Colonic mucosa (tissue), 4 donors: ENCODE measurements around the gene CDC20. TPM values are rescaled to one million over a fixed set of nuclear protein-coding genes. Genes with fewer than 3 reads are reported as not detected.

Experiments used
- DNase-seq: peaks from one replicate; pipeline ENCODE4 v3.0.0-alpha.2; 2020
- H3K27ac ChIP-seq: fragments of 200-600 bp; one replicate; pipeline ENCODE4 v1.8.0; 2021
- H3K27me3 ChIP-seq: fragments of 200-600 bp; one replicate; pipeline ENCODE4 v1.8.0; 2021
- H3K36me3 ChIP-seq: fragments of 200-600 bp; one replicate; pipeline ENCODE4 v1.8.0; 2021
- H3K4me1 ChIP-seq: fragments of 200-600 bp; one replicate; pipeline ENCODE4 v1.8.0; 2021; ENCODE audit warnings: mild to moderate bottlenecking
- H3K4me3 ChIP-seq: fragments of 200-600 bp; one replicate; pipeline ENCODE4 v1.8.0; 2021
- H3K9ac ChIP-seq, 2 donors: one replicate each; pipeline ENCODE4 v1.7.0; 2013; ENCODE audit warnings: control low read depth in 2 of 2, low read depth in 2 of 2, low read length in 2 of 2
- H3K9me3 ChIP-seq: fragments of 200-600 bp; one replicate; pipeline ENCODE4 v1.8.0; 2021
- intact Hi-C: fragments of 100-400 bp; cut with DNase I; formaldehyde crosslinking; loops from one replicate; pipeline ENCODE4 v1.14.1; 2022
- total RNA-seq, 2 donors: library from RNA; stranded (reverse); fragmentation: NEBNext Ultra II Directional in 1 of 2; extraction: Animal tissue kit (Norgen Biotek cat#: 25700) in 1 of 2; gene quantifications; one replicate each; pipeline ENCODE4 v1.2.1, GENCODE V29; 2021
- TF ChIP-seq, protein P1 (sequence below): fragments of 200-600 bp; IDR thresholded peaks from one replicate; pipeline ENCODE4 v1.8.0; 2022; ENCODE audit warnings: antibody characterized with exemption, mild to moderate bottlenecking
- donor health status: healthy.
- donor health status: DM: no; HTN: no; CAD: no.
- donor health status: DM: no; HTN: no; CAD: no.

The CDC20 gene
- total RNA-seq, 2 donors from 2014 or later: 42.6 to 201 TPM

DNA sequence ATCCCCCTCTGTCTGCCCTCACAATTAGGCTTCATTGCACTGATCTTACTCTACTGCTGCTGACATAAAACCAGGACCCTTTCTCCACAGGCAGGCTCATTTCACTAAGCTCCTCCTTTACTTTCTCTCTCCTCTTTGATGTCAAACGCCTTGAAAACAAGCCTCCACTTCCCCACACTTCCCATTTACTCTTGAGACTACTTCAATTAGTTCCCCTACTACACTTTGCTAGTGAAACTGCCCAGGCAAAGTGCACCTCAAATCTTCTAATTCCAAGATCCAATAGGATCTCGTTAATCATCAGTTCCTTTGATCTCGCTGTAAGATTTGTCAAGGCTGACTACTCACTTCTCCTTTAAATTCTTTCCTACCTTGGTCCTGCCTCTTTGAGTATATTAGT lies 5.9 kb upstream of the CDC20 start:
- intact Hi-C loops: no loop called here
- TF ChIP-seq, protein P1, sequence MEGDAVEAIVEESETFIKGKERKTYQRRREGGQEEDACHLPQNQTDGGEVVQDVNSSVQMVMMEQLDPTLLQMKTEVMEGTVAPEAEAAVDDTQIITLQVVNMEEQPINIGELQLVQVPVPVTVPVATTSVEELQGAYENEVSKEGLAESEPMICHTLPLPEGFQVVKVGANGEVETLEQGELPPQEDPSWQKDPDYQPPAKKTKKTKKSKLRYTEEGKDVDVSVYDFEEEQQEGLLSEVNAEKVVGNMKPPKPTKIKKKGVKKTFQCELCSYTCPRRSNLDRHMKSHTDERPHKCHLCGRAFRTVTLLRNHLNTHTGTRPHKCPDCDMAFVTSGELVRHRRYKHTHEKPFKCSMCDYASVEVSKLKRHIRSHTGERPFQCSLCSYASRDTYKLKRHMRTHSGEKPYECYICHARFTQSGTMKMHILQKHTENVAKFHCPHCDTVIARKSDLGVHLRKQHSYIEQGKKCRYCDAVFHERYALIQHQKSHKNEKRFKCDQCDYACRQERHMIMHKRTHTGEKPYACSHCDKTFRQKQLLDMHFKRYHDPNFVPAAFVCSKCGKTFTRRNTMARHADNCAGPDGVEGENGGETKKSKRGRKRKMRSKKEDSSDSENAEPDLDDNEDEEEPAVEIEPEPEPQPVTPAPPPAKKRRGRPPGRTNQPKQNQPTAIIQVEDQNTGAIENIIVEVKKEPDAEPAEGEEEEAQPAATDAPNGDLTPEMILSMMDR: no peak

GRCh38 chr1:43354471-43354870 lies 4.3 kb upstream of the CDC20 start:
- no peak overlapping the region for H3K27ac ChIP-seq

More for the DNA sequence above, 5.9 kb upstream of the CDC20 start:
- Histone ChIP-seq H3K9me3 (no peaks in the 10 kb centered on the region), H3K4me1 (no peaks in the 10 kb centered on the region), H3K9ac (no peak overlapping the region), H3K4me3 (no peak overlapping the region), H3K36me3 (no peaks in the 10 kb centered on the region), H3K27me3 (no peaks in the 10 kb centered on the region), H3K27ac (no peak overlapping the region)
- DNase-seq: no peak

DNA sequence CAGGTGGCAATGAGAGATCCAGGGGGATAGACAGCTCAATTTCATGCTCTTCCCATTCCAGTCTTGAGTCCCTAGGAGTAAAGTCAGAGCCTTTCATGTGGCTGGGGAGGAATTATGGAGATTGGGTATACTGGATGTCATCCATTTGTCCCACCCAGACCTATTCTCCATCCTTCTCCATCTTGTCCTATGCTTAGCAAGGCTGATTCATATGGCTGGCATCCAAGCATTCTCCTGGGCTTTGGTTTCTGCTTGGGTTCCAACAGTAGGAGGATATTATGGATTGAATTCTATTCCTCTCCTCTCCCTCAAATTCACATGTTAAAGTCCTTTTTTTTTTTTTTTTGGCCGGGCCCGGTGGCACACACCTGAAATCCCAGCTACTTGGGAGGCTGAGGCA lies 3.8 kb upstream of the CDC20 start:
- intact Hi-C loops: no loop called here
- Histone ChIP-seq H3K9me3 (no peaks in the 10 kb centered on the region), H3K36me3 (no peaks in the 10 kb centered on the region), H3K9ac (no peak overlapping the region), H3K27ac (no peak overlapping the region), H3K4me3 (no peak overlapping the region), H3K27me3 (no peaks in the 10 kb centered on the region), H3K4me1 (peaks cover 5% of the 10 kb centered on the region)
- TF ChIP-seq, protein P1: no peak
- DNase-seq: no peak

More at GRCh38 chr1:43354471-43354870, 4.3 kb upstream of the CDC20 start:
- peaks cover 5% of the 10 kb centered on the region for H3K4me1 ChIP-seq
- H3K4me3 ChIP-seq: no peak overlapping the region
- H3K9me3 ChIP-seq: no peaks in the 10 kb centered on the region
- H3K27me3 ChIP-seq: no peaks in the 10 kb centered on the region
- TF ChIP-seq, protein P1: no peak
- intact Hi-C loops: no loop called here
- DNase-seq: no peak
- H3K9ac ChIP-seq: no peak overlapping the region
- H3K36me3 ChIP-seq: no peaks in the 10 kb centered on the region

GRCh38 chr1:43357251-43357650 lies 1.5 kb upstream of the CDC20 start:
- peak overlapping the region; percentile 98 for H3K27ac ChIP-seq
- H3K4me3 ChIP-seq: no peak overlapping the region
- no peak overlapping the region for H3K9ac ChIP-seq
- no peaks in the 10 kb centered on the region for H3K27me3 ChIP-seq
- DNase-seq: no peak
- H3K36me3 ChIP-seq: no peaks in the 10 kb centered on the region
- no peaks in the 10 kb centered on the region for H3K9me3 ChIP-seq
- TF ChIP-seq, protein P1: no peak
- intact Hi-C loops: no loop called here
- H3K4me1 ChIP-seq: peaks cover 5% of the 10 kb centered on the region

DNA sequence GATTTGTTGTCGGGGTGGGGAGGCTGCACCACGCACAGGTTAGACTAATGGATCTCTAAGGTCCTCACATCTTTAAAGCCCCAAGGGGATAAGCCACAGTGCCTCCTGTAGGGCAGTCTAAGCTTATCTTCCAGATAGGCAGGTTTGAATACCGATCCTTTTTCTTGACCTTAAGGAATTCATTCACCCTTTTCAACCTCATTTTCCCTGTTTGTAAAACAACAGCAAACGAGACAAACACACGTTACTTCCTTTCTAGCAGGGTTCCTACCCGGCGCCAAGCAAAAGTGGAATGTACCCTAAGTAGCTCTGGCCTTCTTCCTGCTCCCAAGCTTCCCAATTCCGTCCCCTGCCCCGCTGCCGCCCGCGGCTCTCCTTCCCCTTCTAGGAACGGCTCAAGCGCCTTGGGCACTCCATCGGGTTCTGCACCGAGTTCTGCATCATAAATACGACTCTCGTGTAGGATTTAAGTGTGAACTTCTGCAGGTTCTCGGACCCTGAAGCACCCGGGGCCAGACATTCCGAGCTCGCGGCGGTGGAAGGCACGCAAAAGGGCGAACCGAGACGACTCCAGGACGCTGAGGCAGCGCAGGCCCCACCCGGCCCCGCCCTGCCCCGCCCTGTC lies 548 bp upstream of the CDC20 start:
- DNase-seq: peak; percentile 65
- Histone ChIP-seq H3K9me3 (no peaks in the 10 kb centered on the region), H3K27me3 (no peaks in the 10 kb centered on the region), H3K9ac (peak overlapping the region; percentile 87 to 97), H3K4me1 (peaks cover 5% of the 10 kb centered on the region), H3K27ac (peak overlapping the region; percentile 98), H3K4me3 (peak overlapping the region; percentile 65), H3K36me3 (peaks cover 9% of the 10 kb centered on the region)
- TF ChIP-seq, protein P1: peak; percentile 43
- intact Hi-C loops: no loop called here
